ENCODE measurements around the gene ZDHHC24. TPM values are rescaled to one million over a fixed set of nuclear protein-coding genes. Genes with fewer than 3 reads are reported as not detected.

ZDHHC24 gene
- total and polyA plus RNA-seq, 2 experiments from 2014 or later = 5.6 to 13.1 TPM

DNA sequence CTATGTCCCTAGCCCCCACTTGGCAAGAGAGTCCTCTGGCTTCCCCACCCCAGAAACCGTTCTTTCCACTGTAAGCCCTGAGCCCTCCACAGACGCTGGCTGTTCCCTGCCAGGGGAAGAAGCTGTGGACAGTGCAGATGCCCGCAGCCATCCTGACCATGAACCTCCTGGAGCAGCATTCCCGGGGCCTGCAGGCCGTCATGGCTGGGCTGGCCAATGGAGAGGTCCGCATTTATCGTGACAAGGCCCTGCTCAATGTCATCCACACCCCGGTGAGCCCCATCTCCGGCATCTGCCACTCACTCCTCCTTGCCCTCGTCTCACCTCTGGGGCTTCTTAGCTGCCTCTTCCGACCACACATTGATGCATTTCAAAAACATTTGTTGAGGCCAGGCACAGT lies 22.2 kb downstream of the ZDHHC24 start:
- Mint-ChIP-seq H3K4me3 (no peak overlapping the region), H3K9me3 (no peaks in the 10 kb centered on the region), H3K36me3 (ENCODE audit: low read depth) (peaks cover 15% of the 10 kb centered on the region), H3K4me1 (no peaks in the 10 kb centered on the region), H3K27me3 (ENCODE audit: insufficient read depth, low read depth, poor library complexity) (peaks cover 2% of the 10 kb centered on the region), H3K27ac (no peak overlapping the region)
- ATAC-seq = no peak
- no peaks in the 10 kb centered on the region for H3F3A ChIP-seq (replicated peaks; ENCODE audit: low read depth)
- no peaks in the 10 kb centered on the region for H3K4me1 ChIP-seq (ENCODE audit: insufficient read depth)
- H3K36me3 ChIP-seq (ENCODE audit: insufficient read depth) = 0 out of 2 replicates have a peak, but pooled peaks cover 10% of the 10 kb centered on the region
- no peak for TF ChIP-seq ZNF114 (CRISPR knock-in tag; IDR thresholded peaks at IDR 0.05)
- TF ChIP-seq, protein P1, sequence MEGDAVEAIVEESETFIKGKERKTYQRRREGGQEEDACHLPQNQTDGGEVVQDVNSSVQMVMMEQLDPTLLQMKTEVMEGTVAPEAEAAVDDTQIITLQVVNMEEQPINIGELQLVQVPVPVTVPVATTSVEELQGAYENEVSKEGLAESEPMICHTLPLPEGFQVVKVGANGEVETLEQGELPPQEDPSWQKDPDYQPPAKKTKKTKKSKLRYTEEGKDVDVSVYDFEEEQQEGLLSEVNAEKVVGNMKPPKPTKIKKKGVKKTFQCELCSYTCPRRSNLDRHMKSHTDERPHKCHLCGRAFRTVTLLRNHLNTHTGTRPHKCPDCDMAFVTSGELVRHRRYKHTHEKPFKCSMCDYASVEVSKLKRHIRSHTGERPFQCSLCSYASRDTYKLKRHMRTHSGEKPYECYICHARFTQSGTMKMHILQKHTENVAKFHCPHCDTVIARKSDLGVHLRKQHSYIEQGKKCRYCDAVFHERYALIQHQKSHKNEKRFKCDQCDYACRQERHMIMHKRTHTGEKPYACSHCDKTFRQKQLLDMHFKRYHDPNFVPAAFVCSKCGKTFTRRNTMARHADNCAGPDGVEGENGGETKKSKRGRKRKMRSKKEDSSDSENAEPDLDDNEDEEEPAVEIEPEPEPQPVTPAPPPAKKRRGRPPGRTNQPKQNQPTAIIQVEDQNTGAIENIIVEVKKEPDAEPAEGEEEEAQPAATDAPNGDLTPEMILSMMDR (conservative IDR thresholded peaks at IDR 0.05; ENCODE audit: low read depth in 2 of 2) = no peak
- H3K4me2 ChIP-seq = no peak overlapping the region
- no peak overlapping the region for H2AFZ ChIP-seq
- H3K9me2 ChIP-seq (ENCODE audit: insufficient read depth) = no peaks in the 10 kb centered on the region
- no peaks in the 10 kb centered on the region for H3K79me2 ChIP-seq (replicated peaks; ENCODE audit: insufficient read depth)
- H3K27me3 ChIP-seq (ENCODE audit: insufficient read depth) = no peaks in the 10 kb centered on the region
- no peak for DNase-seq (ENCODE audit: low spot score)
- H3K4me3 ChIP-seq = no peak overlapping the region
- H3K27ac ChIP-seq (ENCODE audit: low read depth) = no peak overlapping the region
- no peaks in the 10 kb centered on the region for H4K20me1 ChIP-seq (replicated peaks; ENCODE audit: insufficient read depth)

DNA sequence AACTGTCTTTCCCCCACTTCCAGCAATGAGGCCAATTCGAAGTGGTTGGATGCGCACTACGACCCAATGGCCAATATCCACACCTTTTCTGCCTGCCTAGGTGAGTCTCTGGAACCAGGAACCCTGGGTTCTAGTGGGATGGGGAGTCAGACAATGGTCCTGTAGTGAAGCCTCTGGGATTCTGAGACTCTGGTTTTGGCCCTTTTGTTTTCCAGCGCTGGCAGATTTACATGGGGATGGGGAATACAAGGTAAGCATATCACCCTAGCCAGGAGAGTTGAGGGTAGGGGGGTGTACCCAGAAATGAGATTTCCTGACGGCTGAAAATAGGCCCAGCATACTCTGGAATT lies 34.9 kb downstream of the ZDHHC24 start:
- no peaks in the 10 kb centered on the region for H3K9me3 Mint-ChIP-seq
- Histone ChIP-seq H3K27me3 (ENCODE audit: insufficient read depth) (no peaks in the 10 kb centered on the region), H3K36me3 (ENCODE audit: insufficient read depth) (no peaks in the 10 kb centered on the region; the same call in 1 of the 2 replicates), H3K9me2 (ENCODE audit: insufficient read depth) (no peaks in the 10 kb centered on the region), H3K79me2 (replicated peaks; ENCODE audit: insufficient read depth) (peaks cover 9% of the 10 kb centered on the region), H3K27ac (ENCODE audit: low read depth) (no peak overlapping the region), H3K4me1 (ENCODE audit: insufficient read depth) (peaks cover 6% of the 10 kb centered on the region), H3K4me3 (peak overlapping the region; percentile 96), H3K4me2 (peak overlapping the region; percentile 89), H2AFZ (0 out of 2 replicates have a peak overlapping the region, but pooled peaks have one; percentile 89), H3F3A (replicated peaks; ENCODE audit: low read depth) (0 out of 2 replicates have a peak, but pooled peaks cover 5% of the 10 kb centered on the region), H4K20me1 (replicated peaks; ENCODE audit: insufficient read depth) (0 out of 2 replicates have a peak, but pooled peaks cover 3% of the 10 kb centered on the region)
- peaks cover 6% of the 10 kb centered on the region for H3K27me3 Mint-ChIP-seq (ENCODE audit: insufficient read depth, low read depth, poor library complexity)
- peak overlapping the region; percentile 93 for H3K27ac Mint-ChIP-seq
- peaks cover 6% of the 10 kb centered on the region for H3K4me1 Mint-ChIP-seq
- ATAC-seq = peak; percentile 24
- peak overlapping the region; percentile 100 for H3K4me3 Mint-ChIP-seq
- H3K36me3 Mint-ChIP-seq (ENCODE audit: low read depth) = peaks cover 2% of the 10 kb centered on the region; the same call in 2 of the 3 replicates
- DNase-seq (ENCODE audit: low spot score) = no peak
- TF ChIP-seq, protein P1 (conservative IDR thresholded peaks at IDR 0.05; ENCODE audit: low read depth in 2 of 2) = no peak
- TF ChIP-seq CREB1 (CRISPR knock-in tag; IDR thresholded peaks at IDR 0.05; ENCODE audit: low read depth) (no peak), ZNF331 (CRISPR knock-in tag; IDR thresholded peaks at IDR 0.05; ENCODE audit: low read depth) (no peak), POLR2AphosphoS5 (IDR thresholded peaks at IDR 0.05; ENCODE audit: low read depth) (no peak), JUNB (IDR thresholded peaks at IDR 0.05; ENCODE audit: unreplicated experiment) (no peak), STAT1 (IDR thresholded peaks at IDR 0.05; ENCODE audit: unreplicated experiment) (no peak), EZH2 (IDR thresholded peaks at IDR 0.05; ENCODE audit: low read depth, unreplicated experiment) (no peak), ZNF114 (CRISPR knock-in tag; IDR thresholded peaks at IDR 0.05) (no peak), NANOG (IDR thresholded peaks at IDR 0.05; ENCODE audit: borderline replicate concordance) (no peak), EZH2phosphoT487 (IDR thresholded peaks at IDR 0.05; ENCODE audit: unreplicated experiment) (no peak)
- TF ChIP-seq, protein P2, sequence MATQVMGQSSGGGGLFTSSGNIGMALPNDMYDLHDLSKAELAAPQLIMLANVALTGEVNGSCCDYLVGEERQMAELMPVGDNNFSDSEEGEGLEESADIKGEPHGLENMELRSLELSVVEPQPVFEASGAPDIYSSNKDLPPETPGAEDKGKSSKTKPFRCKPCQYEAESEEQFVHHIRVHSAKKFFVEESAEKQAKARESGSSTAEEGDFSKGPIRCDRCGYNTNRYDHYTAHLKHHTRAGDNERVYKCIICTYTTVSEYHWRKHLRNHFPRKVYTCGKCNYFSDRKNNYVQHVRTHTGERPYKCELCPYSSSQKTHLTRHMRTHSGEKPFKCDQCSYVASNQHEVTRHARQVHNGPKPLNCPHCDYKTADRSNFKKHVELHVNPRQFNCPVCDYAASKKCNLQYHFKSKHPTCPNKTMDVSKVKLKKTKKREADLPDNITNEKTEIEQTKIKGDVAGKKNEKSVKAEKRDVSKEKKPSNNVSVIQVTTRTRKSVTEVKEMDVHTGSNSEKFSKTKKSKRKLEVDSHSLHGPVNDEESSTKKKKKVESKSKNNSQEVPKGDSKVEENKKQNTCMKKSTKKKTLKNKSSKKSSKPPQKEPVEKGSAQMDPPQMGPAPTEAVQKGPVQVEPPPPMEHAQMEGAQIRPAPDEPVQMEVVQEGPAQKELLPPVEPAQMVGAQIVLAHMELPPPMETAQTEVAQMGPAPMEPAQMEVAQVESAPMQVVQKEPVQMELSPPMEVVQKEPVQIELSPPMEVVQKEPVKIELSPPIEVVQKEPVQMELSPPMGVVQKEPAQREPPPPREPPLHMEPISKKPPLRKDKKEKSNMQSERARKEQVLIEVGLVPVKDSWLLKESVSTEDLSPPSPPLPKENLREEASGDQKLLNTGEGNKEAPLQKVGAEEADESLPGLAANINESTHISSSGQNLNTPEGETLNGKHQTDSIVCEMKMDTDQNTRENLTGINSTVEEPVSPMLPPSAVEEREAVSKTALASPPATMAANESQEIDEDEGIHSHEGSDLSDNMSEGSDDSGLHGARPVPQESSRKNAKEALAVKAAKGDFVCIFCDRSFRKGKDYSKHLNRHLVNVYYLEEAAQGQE (IDR thresholded peaks at IDR 0.05; ENCODE audit: unreplicated experiment) = no peak
- TF ChIP-seq, protein P3, sequence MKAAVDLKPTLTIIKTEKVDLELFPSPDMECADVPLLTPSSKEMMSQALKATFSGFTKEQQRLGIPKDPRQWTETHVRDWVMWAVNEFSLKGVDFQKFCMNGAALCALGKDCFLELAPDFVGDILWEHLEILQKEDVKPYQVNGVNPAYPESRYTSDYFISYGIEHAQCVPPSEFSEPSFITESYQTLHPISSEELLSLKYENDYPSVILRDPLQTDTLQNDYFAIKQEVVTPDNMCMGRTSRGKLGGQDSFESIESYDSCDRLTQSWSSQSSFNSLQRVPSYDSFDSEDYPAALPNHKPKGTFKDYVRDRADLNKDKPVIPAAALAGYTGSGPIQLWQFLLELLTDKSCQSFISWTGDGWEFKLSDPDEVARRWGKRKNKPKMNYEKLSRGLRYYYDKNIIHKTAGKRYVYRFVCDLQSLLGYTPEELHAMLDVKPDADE (IDR thresholded peaks at IDR 0.05) = no peak
